ENCODE data around the gene MAFG.

The MAFG gene

GRCh38 chr17:81917565-81918332, 9.8 kb downstream of the MAFG start, which contains the start of gene SIRT7:
Gene SIRT7, minus strand, starts transcription at chr17:81918176. Its CDS starts 45 bp downstream, at chr17:81918131.
- TF ChIP-seq CTCF (conservative IDR thresholded peaks at IDR 0.05; ENCODE audit: low read length) (no peak), EZH2phosphoT487 (IDR thresholded peaks at IDR 0.05; ENCODE audit: borderline replicate concordance) (no peak)
- Histone ChIP-seq H3K4me2 (ENCODE audit: low read depth, low read length, poor library complexity, severe bottlenecking) (peak within 1 kb of the TSS; percentile 87), H3K4me3 (ENCODE audit: low read length, poor library complexity, severe bottlenecking) (peak within 1 kb of the TSS; percentile 79), H3K79me2 (ENCODE audit: insufficient read depth, low read length) (peaks cover 38% of the 10 kb centered on the region), H3K36me3 (ENCODE audit: insufficient read depth, low read length) (peaks cover 27% of the 10 kb centered on the region; the same call in 1 of the 2 replicates), H3K9me2 (replicated peaks; ENCODE audit: low read depth, low read length) (no peaks in the 10 kb centered on the region), H2AFZ (ENCODE audit: low read length) (no peak within 1 kb of the TSS), H4K20me1 (ENCODE audit: insufficient read depth, low read length, poor library complexity, severe bottlenecking) (peaks cover 20% of the 10 kb centered on the region), H3K9ac (ENCODE audit: low read depth, low read length, poor library complexity, severe bottlenecking) (peak within 1 kb of the TSS; percentile 73), H3K27me3 (ENCODE audit: insufficient read depth, low read length, poor library complexity, severe bottlenecking) (no peaks in the 10 kb centered on the region), H3K9me3 (ENCODE audit: insufficient read depth, low read depth, low read length) (no peaks in the 10 kb centered on the region), H3F3A (ENCODE audit: low read depth) (no peaks in the 10 kb centered on the region), H3K4me1 (ENCODE audit: insufficient read depth, low read length, poor library complexity, severe bottlenecking) (peaks cover 9% of the 10 kb centered on the region)

- Histone ChIP-seq H4K20me1 (ENCODE audit: insufficient read depth, low read length, poor library complexity, severe bottlenecking) (peaks cover 25% of the 10 kb centered on the region), H3F3A (ENCODE audit: low read depth) (no peaks in the 10 kb centered on the region), H3K4me2 (ENCODE audit: low read depth, low read length, poor library complexity, severe bottlenecking) (peak overlapping the region; percentile 87), H3K79me2 (ENCODE audit: insufficient read depth, low read length) (peaks cover 37% of the 10 kb centered on the region), H3K4me1 (ENCODE audit: insufficient read depth, low read length, poor library complexity, severe bottlenecking) (peaks cover 9% of the 10 kb centered on the region), H2AFZ (ENCODE audit: low read length) (no peak overlapping the region), H3K9me3 (ENCODE audit: insufficient read depth, low read depth, low read length) (no peaks in the 10 kb centered on the region), H3K9me2 (replicated peaks; ENCODE audit: low read depth, low read length) (no peaks in the 10 kb centered on the region), H3K27me3 (ENCODE audit: insufficient read depth, low read length, poor library complexity, severe bottlenecking) (no peaks in the 10 kb centered on the region), H3K36me3 (ENCODE audit: insufficient read depth, low read length) (peaks cover 27% of the 10 kb centered on the region; the same call in 1 of the 2 replicates), H3K9ac (ENCODE audit: low read depth, low read length, poor library complexity, severe bottlenecking) (peak overlapping the region; percentile 73), H3K4me3 (ENCODE audit: low read length, poor library complexity, severe bottlenecking) (peak overlapping the region; percentile 79)
- TF ChIP-seq CTCF (conservative IDR thresholded peaks at IDR 0.05; ENCODE audit: low read length): no peak
- TF ChIP-seq EZH2phosphoT487 (IDR thresholded peaks at IDR 0.05; ENCODE audit: borderline replicate concordance): no peak
Observed at GRCh38 chr17:81916234-81917001, 11.1 kb downstream of the MAFG start.

- Histone ChIP-seq H2AFZ (ENCODE audit: low read length) (no peak overlapping the region), H3K4me2 (ENCODE audit: low read depth, low read length, poor library complexity, severe bottlenecking) (no peak overlapping the region), H3K4me3 (ENCODE audit: low read length, poor library complexity, severe bottlenecking) (no peak overlapping the region), H3K9me3 (ENCODE audit: insufficient read depth, low read depth, low read length) (no peaks in the 10 kb centered on the region), H3K9me2 (replicated peaks; ENCODE audit: low read depth, low read length) (no peaks in the 10 kb centered on the region), H3F3A (ENCODE audit: low read depth) (no peaks in the 10 kb centered on the region), H4K20me1 (ENCODE audit: insufficient read depth, low read length, poor library complexity, severe bottlenecking) (peaks cover 31% of the 10 kb centered on the region), H3K9ac (ENCODE audit: low read depth, low read length, poor library complexity, severe bottlenecking) (no peak overlapping the region), H3K36me3 (ENCODE audit: insufficient read depth, low read length) (peaks cover 27% of the 10 kb centered on the region; the same call in 1 of the 2 replicates), H3K4me1 (ENCODE audit: insufficient read depth, low read length, poor library complexity, severe bottlenecking) (peaks cover 10% of the 10 kb centered on the region), H3K79me2 (ENCODE audit: insufficient read depth, low read length) (peaks cover 38% of the 10 kb centered on the region), H3K27me3 (ENCODE audit: insufficient read depth, low read length, poor library complexity, severe bottlenecking) (no peaks in the 10 kb centered on the region)
- TF ChIP-seq EZH2phosphoT487 (IDR thresholded peaks at IDR 0.05; ENCODE audit: borderline replicate concordance) (no peak), CTCF (conservative IDR thresholded peaks at IDR 0.05; ENCODE audit: low read length) (no peak)
Observed at GRCh38 chr17:81915331-81915730, 12.2 kb downstream of the MAFG start.
